HG03064 (cell line): Measurements from ENCODE around the gene SART3.
"Not testable (repeated sequence)": the region's sequence is repeated elsewhere in the genome, so short reads cannot be mapped to it uniquely, and the experiment has no call there.

Source experiments
- ATAC-seq: cut with Tn5 transposase; IDR thresholded peaks from one replicate; pipeline ENCODE4 v1.9.1; 2021; ENCODE audit warnings: low read depth; ENCODE audit not compliant: unreplicated experiment

Gene SART3

DNA sequence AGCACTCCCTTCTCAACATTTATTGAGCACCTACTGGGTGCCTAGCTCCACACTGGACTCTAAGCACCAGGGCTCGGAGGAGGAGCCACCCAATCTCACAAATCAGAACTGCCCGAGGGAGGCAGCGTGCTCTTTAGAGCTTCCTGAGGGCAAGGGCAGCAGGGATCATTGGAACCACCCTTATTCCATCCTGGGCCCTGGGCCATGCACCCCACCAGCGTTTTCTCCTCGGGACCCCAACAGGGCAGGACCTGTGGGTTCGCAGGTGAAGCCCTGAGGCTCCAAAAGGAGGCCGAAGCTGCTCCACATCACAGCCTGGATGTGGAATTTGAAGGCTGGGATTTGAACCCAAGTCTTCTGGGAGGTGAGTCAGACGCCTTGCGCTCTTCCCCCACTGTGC lies 21.5 kb upstream of the SART3 start:
- ATAC-seq = no peak

DNA sequence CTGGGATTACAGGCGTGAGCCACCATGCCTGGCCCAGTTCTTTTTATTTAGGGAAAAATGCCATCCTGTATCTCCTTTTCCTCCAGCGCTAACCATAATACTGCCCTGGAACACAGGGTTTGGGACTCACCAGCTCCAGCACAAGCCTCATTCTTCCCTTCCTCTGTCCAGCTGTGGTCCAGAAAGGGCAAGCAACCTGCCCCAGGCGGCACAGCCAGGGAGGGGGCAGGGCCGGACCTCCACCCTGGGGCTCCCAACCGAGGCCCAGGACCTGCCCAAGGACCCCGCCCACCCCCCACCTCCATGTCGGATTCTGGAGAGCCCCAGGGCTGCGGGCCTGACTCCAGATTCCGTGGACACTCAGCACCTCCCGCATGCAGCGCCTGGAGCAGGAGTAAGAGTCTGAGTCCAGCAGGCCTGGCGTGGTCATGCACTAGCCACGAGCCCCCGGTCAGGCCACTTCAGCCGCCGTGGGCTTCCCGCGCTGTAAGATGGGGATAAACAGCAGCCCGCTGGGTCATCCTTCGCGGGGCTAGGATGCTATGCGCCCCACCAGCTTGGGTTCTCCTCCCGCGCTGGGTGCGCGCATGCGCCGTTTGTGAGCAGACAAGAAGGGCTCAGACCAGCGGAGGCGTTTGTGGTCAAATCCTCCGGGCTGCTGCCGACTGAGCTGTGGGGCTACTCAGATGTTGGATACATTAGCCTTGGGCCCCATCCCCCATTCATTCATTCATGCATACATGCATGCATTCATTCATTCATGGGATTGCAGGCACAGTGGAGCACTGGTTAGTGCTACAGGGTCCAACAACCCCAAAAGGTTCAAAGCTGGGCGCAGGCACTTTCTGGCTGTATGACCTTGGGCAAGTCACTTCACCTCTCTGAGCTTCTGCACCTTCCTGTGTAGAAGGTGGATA lies 20.6 kb upstream of the SART3 start:
- ATAC-seq = no peak

DNA sequence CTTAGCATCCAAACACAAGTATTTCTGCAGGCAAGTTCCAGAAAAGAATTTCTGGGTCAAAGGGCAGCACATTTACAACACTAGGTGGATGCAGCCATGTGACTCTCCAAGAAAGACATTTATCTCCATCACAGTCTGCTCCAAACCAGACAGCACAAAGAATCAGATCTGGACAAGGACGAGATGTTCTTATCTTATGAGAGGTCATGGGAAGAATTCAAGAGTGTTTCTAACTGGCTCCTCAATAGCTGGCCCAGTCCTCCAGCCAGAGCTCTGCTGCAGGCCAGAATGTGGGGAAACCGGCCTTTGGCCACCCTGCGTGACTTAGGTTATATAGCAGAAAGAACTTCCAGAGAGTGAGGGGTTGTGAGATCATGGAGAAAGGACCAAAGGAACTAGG lies 19.6 kb upstream of the SART3 start:
- ATAC-seq = no peak

DNA sequence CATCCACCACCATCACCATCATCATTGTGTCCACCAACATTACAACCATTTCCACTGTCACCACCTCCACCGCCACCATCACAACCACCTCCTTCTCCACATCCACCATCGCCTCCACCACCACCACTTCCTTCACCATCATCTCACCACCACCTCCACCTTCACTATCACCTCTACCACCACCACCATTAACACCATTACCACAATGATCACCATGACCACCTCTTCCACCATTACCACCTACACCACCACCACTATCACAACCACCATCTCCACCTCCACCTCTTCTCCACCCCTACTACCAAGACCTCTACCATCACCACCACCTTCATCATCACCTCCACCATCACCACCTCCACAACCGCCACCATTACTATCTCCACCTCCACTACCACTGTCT lies 17.8 kb upstream of the SART3 start:
- ATAC-seq = no peak

DNA sequence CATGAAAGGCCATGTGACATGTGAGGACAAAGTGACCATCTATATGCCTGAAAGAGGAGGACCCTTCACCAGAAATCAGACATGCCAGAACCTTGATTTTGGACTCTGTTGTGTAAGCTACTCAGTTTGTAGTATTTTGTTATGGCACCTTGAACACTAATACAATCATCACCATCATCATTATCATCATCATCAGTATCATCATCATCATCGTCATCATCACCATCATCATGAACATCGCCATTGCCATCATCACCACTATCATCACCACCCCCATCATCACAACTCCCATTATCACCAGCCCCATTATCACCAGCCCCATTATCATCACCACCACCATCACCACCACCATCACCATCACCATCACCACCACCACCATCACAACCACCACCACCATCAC lies 17.3 kb upstream of the SART3 start:
- no peak for ATAC-seq

DNA sequence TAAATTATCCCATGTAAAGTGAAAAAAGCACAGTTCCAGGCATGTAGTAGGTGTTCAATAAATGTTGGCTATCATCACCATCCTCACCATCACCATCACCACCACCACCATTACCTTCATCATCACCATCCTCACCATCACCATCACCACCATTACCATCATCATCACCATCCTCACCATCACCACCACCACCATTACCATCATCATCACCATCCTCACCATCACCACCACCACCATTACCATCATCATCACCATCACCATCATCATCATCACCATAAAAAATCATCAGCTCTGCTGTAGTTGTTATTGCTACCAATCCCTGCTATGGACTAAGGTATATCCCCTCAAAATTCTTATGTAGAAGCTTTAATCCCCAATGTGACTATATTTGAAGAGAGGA lies 16.5 kb upstream of the SART3 start:
- no peak for ATAC-seq

DNA sequence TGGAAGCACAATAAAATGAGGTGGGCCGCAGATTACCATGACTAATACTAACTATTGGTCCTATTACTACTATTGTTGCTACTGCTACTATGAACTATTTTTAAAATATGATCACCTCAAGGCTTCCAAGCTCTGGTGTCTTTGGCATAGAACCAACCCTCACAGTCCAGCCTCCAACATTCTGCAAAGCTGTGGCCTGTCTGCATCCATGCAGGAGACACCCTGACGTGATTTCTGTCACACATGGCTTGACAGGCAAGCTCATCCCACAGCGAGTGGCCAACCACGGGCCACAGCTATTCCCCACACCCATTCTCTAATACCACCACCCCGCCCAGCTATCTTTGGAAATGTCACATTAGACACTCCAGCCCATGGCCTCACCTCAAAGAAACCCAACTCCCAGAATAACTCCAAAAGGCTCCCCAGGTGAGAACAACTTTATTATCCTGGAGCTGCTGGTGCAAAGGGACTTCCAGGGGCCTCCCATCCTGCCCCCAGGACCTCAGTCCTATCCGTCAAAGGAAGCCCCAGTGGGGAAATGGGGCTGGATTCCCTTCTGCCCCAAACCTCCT lies 15.8 kb upstream of the SART3 start:
- ATAC-seq = no peak

DNA sequence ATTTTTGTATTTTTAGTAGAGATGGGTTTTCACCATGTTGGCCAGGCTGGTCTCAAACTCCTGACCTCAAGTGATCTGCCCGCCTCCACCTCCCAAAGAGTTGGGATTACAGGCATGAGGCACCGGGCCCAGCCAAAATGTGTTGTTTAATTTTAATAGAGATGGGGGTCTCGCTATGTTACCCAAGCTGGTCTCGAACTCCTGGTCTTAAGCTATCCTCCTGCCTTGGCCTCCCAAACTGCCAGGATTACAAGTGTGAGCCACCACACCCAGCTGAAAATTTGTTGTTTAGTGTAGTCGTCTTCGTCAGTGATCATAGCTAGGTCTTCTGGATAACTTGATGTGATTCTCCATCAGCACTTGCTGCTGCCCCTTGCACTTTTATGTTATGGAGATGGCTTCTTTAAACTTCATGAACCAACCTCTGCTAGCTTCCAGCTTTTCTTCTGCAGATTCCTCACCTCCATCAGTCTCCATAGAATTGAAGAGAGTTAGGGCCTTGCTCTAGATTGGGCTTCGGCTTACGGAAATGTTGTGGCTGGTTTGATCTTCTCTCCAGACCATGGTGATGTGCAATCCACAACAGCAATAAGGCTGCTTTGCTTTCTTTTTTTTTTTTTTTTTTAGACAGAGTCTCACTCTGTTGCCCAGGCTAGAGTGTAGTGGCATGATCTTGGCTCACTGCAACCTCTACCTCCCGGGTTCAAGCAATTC lies 14.4 kb upstream of the SART3 start:
- ATAC-seq = no peak

DNA sequence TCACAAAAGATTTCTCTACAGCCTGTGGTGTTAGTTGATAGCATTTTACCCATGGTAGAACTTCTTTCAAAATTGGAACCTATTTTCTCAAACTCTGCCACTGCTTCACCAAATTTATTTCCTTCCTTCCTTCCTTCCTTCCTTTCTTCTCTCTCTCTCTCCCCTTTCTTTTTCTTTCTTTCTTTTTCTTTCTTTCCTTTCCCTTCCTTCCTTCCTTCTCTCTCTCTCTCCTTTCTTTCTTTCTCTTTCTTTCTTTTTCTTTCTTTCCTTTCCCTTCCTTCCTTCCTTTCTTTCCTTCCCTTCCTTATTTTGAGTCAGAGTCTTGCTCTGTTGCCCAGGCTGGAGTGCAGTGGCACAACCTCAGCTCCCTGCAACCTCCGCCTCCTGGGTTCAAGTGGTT lies 13.3 kb upstream of the SART3 start:
- not testable (repeated sequence) for ATAC-seq

DNA sequence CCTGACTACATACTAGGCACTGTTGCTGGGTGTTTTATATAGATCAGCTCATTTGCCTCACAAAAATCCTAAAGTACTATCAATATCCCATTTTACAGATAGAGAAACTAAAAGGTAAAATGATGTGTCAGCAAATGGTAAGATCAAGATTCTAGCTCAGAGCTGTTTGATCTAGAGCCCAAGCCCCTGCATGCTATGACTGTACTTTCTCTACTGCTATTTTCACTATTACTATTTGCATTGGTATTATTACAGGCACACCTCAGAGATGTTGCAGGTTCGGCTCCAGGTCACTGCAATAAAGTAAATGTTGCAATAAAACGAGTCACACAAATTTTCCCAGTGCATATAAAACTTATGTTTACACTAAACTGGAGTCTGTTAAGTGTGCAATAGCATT lies 12.3 kb upstream of the SART3 start:
- no peak for ATAC-seq

DNA sequence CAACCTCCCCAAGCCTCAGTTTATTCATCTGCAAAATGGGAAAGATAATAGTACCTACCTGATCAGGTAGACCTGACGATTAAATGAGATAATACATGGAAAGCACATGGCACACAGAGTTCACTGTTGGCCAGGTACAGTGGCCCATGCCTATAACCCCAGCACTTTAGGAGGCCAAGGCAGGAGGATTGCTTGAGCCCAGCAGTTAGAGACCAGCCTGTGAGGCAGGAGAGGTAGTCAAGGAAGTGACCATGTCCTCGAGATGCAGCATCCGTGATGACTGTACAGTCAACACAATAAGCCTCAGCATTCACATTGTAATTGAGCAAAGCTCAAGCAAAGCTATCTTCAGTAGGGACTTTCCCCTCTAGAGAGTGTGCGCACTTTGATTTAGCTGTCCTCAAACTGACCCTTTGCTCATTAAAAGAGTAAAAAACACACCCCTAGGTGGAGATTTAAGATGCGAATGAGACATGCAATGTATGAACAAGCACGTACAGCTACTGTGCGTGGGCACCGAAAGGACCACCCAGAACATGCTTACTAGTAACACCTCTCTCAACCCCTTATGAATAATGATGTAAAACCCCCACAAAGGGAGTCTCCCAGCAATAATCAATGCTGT lies 11.3 kb upstream of the SART3 start:
- no peak for ATAC-seq

DNA sequence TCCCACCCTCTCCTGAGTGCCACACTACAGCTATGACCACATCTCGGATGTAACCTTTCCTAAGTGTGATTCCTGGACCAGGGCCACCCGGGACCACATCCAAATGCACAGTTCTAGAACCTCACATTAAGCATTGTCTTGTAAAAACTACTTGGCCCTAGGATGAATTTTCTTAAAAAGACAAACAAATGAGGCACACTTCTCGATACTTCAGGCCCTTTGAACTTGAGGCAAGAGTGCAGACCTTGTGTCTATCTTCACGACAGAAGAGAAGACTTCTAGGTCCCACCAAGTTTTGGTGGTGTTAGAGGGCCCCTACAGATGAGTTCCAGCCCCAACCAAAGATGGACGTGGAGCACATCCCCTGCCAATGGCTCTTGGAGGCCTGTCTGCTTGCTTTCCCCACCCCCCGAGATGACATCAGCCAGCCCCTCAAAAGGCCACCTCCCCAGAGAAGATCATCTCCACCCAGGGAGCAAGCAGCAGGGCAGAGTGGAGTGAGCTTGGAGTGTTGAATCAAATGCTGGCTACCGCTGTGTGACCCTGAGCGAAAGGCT lies 10.7 kb upstream of the SART3 start:
- ATAC-seq = no peak

DNA sequence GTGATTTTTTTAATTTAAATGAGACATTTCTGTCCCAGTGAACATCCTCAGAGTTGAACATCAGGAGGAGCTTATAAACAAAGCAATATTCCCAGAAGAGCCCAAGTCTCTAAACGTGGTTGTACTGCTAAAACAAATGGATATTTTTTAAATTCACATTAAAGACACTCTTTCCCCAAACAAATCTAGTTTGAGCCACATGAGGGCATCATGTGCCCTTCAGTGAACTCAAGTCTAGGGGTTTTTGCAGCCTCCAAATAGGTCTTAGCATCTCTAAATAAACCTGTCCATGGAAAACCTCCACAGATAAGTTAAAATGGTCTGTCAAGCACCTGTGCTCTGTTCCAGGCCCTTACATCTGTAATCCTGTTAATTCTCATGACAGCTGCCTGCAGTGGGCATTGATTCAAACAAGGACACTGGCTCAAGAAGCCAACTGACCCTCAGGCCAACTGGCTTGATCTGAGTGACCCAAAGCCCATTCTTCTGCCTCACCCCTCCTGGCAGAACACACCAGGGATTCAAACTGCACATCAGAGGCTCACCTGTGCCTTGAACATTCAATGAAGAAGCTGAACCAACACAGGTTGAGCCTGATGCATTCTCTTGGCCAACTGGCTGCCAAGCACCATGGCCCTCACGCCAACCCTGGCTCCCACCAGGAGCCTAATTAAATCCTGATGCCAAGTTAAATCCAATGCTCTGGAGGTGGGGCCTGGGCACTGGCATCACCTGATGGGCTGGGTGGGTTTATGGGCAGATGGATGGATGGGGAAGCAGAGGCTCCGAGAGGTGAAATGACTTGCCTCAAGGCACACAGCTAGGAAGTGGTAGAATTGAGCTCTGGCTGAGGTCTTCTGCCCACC lies 10.0 kb upstream of the SART3 start:
- no peak for ATAC-seq

DNA sequence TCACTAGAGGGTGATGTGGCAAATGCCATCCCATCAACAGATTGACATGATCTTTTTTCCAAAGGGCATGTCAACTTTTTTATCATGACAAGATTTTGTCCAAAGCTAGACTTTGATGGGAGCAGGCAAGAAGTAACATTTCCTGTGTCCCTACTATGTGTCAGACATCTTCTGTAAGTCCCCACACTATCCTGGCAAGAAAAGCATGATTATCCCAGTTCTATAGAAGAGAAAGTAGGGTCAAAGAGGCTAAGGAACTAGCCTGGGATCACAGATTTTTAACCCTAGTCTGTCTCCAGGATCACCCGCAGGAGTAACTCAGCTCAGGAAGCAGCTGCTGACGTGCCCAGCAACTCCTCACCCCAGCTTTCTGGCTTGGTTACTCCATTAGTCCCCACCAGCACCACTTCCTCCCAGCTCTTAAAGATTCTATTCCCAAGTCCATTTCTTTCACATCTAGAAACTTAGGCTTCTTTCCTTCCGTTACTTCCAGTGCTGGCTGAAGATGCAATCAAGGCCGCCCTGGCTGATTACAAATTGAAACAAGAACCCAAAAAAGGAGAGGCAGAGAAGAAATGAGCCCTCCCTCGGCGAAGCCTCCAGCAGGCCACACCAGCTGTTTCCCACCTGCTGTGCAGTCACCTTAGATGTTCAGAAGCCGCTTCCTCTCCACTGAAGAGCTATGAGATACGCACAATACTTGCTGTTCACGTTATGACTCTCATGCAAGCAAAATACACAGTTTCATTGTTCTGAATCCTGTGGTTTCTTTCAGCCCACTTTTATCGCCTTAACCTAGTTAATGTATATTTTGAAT lies 7.6 kb upstream of the SART3 start:
- ATAC-seq = peak; percentile 61

DNA sequence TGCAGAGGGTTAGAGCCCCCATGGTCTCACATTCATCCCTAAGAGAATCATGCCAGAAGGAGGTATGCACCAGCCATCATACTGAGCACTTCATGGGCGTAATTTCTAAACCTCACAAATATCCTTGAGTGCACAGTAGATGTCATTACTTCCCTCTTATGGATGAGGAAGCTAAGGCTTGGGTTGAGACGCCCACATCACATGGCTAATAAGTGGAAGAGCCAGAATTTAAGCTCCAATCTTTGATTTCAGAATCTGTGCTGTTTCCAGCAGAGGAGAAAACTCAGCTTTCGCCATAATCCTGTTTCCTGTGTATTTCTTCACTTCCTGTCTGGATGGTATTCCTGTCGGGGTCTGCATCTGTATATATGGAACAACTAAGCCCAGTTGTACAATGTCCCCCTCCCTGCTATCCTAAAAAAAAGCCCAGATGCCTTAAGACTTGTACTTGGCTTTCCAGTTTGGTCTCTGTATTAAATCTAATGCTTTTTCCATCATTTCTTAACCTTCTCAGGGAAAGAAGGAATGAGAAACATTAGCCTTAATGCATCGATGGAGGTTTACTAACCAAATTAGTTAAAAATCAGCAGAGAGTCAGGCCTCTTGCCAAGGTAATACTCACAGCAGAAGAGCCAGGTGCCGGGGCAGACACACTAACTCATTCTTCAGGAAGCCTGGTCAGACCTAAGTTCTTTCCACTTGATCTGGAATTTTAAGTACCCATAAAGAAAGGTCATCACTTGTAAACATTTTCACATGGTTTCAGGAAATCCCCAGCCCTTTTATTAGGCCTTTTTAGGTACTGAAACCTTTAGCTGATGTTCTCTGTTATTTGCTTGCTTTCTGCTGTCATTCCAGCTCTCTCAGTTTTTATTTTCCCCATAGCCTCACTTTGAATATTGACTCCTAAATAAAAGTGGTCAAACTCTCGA lies 6.7 kb upstream of the SART3 start:
- no peak for ATAC-seq

DNA sequence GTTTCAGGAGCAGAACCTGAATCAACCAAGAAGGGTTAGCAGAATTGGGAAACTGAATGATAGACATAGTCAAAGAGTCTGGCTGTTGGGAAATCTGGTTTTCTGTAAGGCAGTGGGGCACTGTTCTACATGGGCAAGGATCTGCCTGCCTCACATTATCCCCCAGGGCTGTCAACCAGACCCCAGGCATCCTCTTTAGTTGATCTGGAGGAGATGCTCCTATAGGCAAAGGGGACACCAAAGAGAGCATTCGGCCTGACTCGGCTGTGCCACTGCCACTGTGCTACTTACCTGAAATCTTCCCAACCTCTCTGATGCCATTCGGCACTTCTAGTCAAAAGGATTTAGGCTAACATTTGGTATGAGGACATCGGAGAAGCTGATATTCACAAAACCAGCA lies 5.5 kb upstream of the SART3 start:
- ATAC-seq = no peak

DNA sequence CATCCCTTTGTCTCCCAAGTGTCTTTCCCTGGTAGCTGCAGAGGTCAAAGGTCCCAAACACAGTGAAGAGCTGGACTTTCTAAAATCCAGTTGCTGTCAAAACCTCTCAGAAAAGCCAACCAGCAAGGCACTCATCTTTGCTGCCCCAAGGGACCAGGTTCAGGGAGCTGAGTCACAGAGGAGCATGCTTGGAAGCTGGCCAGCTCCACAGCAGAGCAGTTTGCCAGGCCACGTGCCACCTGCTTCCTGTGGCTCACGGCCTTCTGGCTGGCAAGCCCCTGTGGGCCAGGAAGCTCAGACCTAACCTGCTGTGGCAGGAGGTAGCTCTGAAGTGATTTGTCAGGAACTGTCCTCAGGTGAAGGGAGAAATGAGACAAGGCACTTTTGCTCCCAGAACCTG lies 5.0 kb upstream of the SART3 start:
- ATAC-seq = no peak

DNA sequence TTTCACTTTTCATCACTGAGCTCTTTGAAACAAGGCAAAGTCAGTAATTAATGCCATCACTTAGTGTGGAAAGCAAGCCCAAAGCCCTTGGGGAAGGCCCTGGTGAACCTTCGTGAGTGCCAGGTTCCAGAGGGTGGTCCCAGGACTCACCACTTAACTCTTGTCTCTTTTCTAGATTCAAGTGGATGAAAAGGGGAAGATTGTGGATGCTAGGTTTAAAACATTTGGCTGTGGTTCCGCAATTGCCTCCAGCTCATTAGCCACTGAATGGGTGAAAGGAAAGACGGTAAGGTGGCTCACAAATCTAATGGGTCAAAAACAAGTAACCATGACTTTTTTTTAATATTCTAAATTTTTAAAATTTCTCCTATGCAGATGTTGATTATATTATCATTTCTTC lies 4.2 kb upstream of the SART3 start:
- ATAC-seq = no peak
